ENCODE data around the gene ADAMTS4. TPM values are rescaled to one million over a fixed set of nuclear protein-coding genes. Genes with fewer than 3 reads are reported as not detected.

Gene ADAMTS4
- total RNA-seq, 1 donor from 2014 or later, result 6.8 TPM

DNA sequence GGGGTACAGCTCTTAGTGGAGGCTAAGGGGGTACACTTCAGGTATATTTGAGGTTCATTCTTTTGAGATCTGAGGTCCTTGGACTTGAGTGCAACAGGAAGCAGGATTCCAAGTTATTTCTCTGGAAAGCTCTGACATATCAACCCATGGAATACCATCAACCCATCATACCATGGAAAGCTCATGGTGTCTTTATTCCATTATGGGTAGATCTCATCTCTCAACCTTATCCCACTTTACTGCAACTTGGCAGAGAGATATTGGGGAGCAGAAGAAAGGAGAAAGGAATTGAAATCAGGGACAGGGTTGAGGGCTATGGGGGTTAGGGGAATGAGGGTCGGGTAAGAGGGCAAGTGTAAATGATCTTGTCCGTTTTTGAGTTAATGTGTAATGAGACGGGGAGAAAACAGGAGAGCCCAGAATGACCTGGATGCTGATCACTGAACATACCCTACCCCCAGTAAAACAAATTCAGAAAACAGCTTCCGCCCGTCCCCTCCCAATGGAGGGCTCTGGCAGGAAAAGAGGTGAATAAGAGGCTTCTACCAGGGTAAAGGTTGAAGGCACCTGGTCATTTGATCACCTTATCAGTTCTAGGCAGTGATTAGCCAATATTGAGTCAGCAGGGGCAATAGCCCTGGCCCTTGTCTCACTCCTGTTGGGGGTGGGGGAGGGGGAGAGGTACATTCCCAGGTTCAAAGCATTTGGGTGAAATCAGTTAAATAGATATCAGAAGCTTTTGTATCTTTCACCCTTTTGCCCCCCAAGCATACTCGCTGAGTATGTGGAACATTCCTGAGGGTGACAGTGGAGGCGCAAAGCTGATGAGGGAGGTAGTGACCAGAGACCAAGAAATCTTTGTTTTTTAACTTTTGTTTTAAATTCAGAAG lies 25.2 kb upstream of the ADAMTS4 start:
- peaks cover 20% of the 10 kb centered on the region for H3K4me1 Mint-ChIP-seq
- no peak overlapping the region for H3K27ac Mint-ChIP-seq
- H3K4me3 Mint-ChIP-seq, result no peak overlapping the region
- no peaks in the 10 kb centered on the region for H3K9me3 Mint-ChIP-seq
- TF ChIP-seq, protein P1, sequence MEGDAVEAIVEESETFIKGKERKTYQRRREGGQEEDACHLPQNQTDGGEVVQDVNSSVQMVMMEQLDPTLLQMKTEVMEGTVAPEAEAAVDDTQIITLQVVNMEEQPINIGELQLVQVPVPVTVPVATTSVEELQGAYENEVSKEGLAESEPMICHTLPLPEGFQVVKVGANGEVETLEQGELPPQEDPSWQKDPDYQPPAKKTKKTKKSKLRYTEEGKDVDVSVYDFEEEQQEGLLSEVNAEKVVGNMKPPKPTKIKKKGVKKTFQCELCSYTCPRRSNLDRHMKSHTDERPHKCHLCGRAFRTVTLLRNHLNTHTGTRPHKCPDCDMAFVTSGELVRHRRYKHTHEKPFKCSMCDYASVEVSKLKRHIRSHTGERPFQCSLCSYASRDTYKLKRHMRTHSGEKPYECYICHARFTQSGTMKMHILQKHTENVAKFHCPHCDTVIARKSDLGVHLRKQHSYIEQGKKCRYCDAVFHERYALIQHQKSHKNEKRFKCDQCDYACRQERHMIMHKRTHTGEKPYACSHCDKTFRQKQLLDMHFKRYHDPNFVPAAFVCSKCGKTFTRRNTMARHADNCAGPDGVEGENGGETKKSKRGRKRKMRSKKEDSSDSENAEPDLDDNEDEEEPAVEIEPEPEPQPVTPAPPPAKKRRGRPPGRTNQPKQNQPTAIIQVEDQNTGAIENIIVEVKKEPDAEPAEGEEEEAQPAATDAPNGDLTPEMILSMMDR (IDR thresholded peaks at IDR 0.05; ENCODE audit: unreplicated experiment), result no peak
- no peaks in the 10 kb centered on the region for H3K27me3 Mint-ChIP-seq (ENCODE audit: low read depth)
- no peak for DNase-seq (ENCODE audit: low spot score in 2 of 2, unreplicated experiment in 2 of 2)
- peaks cover 4% of the 10 kb centered on the region for H3K36me3 Mint-ChIP-seq

GRCh38 chr1:161222175-161223019 lies 23.5 kb upstream of the ADAMTS4 start:
- TF ChIP-seq, protein P1 (IDR thresholded peaks at IDR 0.05; ENCODE audit: unreplicated experiment), result no peak
- no peaks in the 10 kb centered on the region for H3K36me3 Mint-ChIP-seq
- peaks cover 14% of the 10 kb centered on the region for H3K4me1 Mint-ChIP-seq
- H3K4me3 Mint-ChIP-seq, result no peak overlapping the region
- no peak overlapping the region for H3K27ac Mint-ChIP-seq
- H3K9me3 Mint-ChIP-seq, result no peaks in the 10 kb centered on the region
- H3K27me3 Mint-ChIP-seq (ENCODE audit: low read depth), result no peaks in the 10 kb centered on the region
- DNase-seq (ENCODE audit: low spot score in 2 of 2, unreplicated experiment in 2 of 2), result no peak

DNA sequence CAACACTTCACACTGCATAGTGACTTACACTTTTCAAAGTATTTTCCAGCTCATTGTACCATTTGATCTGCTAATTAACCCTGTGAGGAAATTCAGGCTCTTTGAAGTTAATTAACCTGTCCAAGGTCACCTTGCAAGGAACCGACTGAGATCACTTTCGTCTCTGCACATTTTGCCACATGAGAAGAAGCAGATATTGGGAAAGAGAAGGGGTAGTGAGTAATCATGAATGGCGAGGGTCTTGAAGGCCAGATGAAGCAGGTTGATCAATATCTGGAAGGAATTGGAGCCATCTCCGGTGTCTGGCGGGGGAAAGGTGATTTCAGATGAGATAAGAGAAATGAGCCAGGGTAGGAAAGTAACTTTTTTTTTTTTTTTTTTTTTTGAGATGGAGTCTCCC lies 21.1 kb upstream of the ADAMTS4 start:
- no peak overlapping the region for H3K4me3 Mint-ChIP-seq
- peaks cover 3% of the 10 kb centered on the region for H3K36me3 Mint-ChIP-seq
- H3K9me3 Mint-ChIP-seq, result no peaks in the 10 kb centered on the region
- no peak overlapping the region for H3K27ac Mint-ChIP-seq
- TF ChIP-seq, protein P1 (IDR thresholded peaks at IDR 0.05; ENCODE audit: unreplicated experiment), result no peak
- H3K4me1 Mint-ChIP-seq, result no peaks in the 10 kb centered on the region
- H3K27me3 Mint-ChIP-seq (ENCODE audit: low read depth), result no peaks in the 10 kb centered on the region
- no peak for DNase-seq (ENCODE audit: low spot score in 2 of 2, unreplicated experiment in 2 of 2)

- TF ChIP-seq, protein P1 (IDR thresholded peaks at IDR 0.05; ENCODE audit: unreplicated experiment), result no peak
- H3K4me3 Mint-ChIP-seq, result no peak overlapping the region
- H3K36me3 Mint-ChIP-seq, result peaks cover 8% of the 10 kb centered on the region
- H3K4me1 Mint-ChIP-seq, result no peaks in the 10 kb centered on the region
- H3K9me3 Mint-ChIP-seq, result no peaks in the 10 kb centered on the region
- H3K27ac Mint-ChIP-seq, result no peak overlapping the region
- no peak for DNase-seq (ENCODE audit: low spot score in 2 of 2, unreplicated experiment in 2 of 2)
- H3K27me3 Mint-ChIP-seq (ENCODE audit: low read depth), result no peaks in the 10 kb centered on the region
These were observed 20.4 kb upstream of the ADAMTS4 start for GRCh38 chr1:161219078-161219892.
